ENCODE data around the gene ZNF646.

DNA sequence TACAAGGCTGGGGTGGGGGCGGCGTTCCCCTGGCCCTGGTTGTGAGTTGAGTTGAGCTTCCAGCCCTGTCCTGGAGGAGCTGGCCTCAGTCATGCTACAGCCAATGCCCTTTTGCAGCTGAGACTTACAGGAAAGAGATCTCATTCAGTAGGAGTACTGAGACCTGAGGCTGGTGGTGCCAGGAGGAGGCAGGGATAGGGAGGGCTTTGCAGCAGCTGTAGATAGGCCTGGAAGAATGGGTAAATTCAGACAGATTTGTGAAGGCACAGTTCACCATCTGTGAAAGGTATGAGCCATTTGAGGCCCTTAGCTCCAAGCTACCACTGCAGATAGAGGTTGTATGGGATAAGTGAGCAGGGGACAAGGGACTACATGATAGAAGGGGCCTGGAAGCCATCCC is 35.2 kb upstream of the ZNF646 start:
- TF ChIP-seq CTCF (IDR thresholded peaks at IDR 0.05) = no peak
- TF ChIP-seq EZH2 (IDR thresholded peaks at IDR 0.05) = no peak

All from neural progenitor cell (in vitro differentiated cells).